ENCODE results near the gene MSANTD2.

DNA sequence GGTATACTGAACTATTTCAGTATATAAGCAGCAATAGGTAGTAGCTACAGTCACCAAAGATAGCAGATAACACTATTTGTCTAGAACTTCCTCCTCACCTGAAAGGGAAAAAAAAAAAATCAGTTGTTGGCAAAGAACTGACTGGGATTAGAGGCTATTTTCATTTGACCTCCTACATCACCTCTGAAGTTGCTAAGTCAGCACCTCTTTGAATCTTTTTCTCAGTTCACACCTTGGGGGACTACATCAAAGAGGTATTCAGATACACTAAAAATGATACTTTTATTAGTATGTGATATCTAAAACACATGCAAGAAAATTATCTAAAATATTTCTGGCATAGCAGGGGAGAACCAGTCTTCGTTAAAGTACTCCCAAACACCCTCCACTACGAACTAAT, 16.2 kb downstream of the MSANTD2 start:
- TF ChIP-seq CTCF (IDR thresholded peaks at IDR 0.05) (no peak), POLR2A (IDR thresholded peaks at IDR 0.05) (no peak)

Data from right lobe of liver (tissue), 4 donors.